Tibial artery (tissue), 4 donors: ENCODE results near the gene CCT8.

Experiments
- DNase-seq, 2 donors: peaks; one replicate each; pipeline ENCODE4 v3.0.0-alpha.2; 2019
- H3K27ac ChIP-seq, 2 donors: fragments of 200-600 bp; sonication (generic) in 1 of 2; 1 replicate in 1 of 2; 2 replicates in 1 of 2; pipeline ENCODE4 v1.5.1; 2018 to 2019; ENCODE audit warnings: mild to moderate bottlenecking in 1 of 2
- H3K27me3 ChIP-seq, 2 donors: fragments of 200-600 bp; sonication (generic) in 1 of 2; one replicate each; pipeline versions ENCODE4 v1.5.1 to v1.6.0; 2016 to 2019
- H3K36me3 ChIP-seq, 3 donors: fragments of 200-600 bp; sonication (generic) in 2 of 3; one replicate each; pipeline ENCODE4 v1.5.1; 2016 to 2019; ENCODE audit warnings: mild to moderate bottlenecking in 2 of 3
- H3K4me1 ChIP-seq, 4 donors: fragments of 200-600 bp; sonication (generic) in 2 of 4; 1 replicate in 3 of 4; 2 replicates in 1 of 4; pipeline ENCODE4 v1.5.1; 2016 to 2019
- H3K4me3 ChIP-seq, 2 donors: fragments of 200-600 bp; sonication (generic) in 1 of 2; 1 replicate in 1 of 2; 2 replicates in 1 of 2; pipeline ENCODE4 v1.5.1; 2018 to 2019; ENCODE audit warnings: mild to moderate bottlenecking in 2 of 2
- H3K9me3 ChIP-seq, 3 donors: fragments of 200-600 bp; sonication (generic) in 1 of 3; one replicate each; pipeline ENCODE4 v1.5.1; 2016 to 2019
- CTCF ChIP-seq, 2 experiments: fragments of 200-600 bp in 1 of 2; fragments of 450-650 bp in 1 of 2; IDR thresholded peaks; one replicate each; pipeline ENCODE4 v1.5.1; 2017 to 2019; ENCODE audit warnings: antibody characterized with exemption in 2 of 2, mild to moderate bottlenecking in 1 of 2, moderate library complexity in 1 of 2
- intact Hi-C: fragments of 100-400 bp; cut with DNase I; formaldehyde crosslinking; loops from one replicate; pipeline ENCODE4 v1.15.0; 2023; ENCODE audit warnings: low total_unique reads

The CCT8 gene

GRCh38 chr21:29075706-29076466 is 2.4 kb upstream of the CCT8 start:
- H3K36me3 ChIP-seq: no peaks in the 10 kb centered on the region
- peak overlapping the region in 1 of 2 donors; percentile 56 for H3K4me3 ChIP-seq
- peak overlapping the region; percentile 85 to 89 for H3K27ac ChIP-seq
- H3K4me1 ChIP-seq: peaks cover 0 to 40% (median 19%) of the 10 kb centered on the region in 4 donors
- H3K9me3 ChIP-seq: no peaks in the 10 kb centered on the region
- TF ChIP-seq CTCF (IDR thresholded peaks at IDR 0.05): no peak
- intact Hi-C loops: no loop called here
- H3K27me3 ChIP-seq: no peaks in the 10 kb centered on the region
- no peak for DNase-seq

GRCh38 chr21:29074783-29075182 is 1.3 kb upstream of the CCT8 start:
- intact Hi-C loops: no loop called here

GRCh38 chr21:29074007-29074376 is 544 bp upstream of the CCT8 start:
- Histone ChIP-seq H3K4me1 (peaks cover 0 to 40% (median 24%) of the 10 kb centered on the region in 4 donors), H3K9me3 (no peaks in the 10 kb centered on the region), H3K4me3 (peak overlapping the region; percentile 84 to 86), H3K36me3 (peaks cover under 1 to 5% (median 1%) of the 10 kb centered on the region in 3 donors), H3K27ac (peak overlapping the region; percentile 90 to 94), H3K27me3 (no peaks in the 10 kb centered on the region)
- TF ChIP-seq CTCF (IDR thresholded peaks at IDR 0.05): no peak
- DNase-seq: no peak
- intact Hi-C loops: no loop called here

More at GRCh38 chr21:29074783-29075182, 1.3 kb upstream of the CCT8 start:
- Histone ChIP-seq H3K36me3 (no peaks in the 10 kb centered on the region), H3K27me3 (no peaks in the 10 kb centered on the region), H3K9me3 (no peaks in the 10 kb centered on the region), H3K4me3 (no peak overlapping the region), H3K4me1 (peaks cover 0 to 43% (median 24%) of the 10 kb centered on the region in 4 donors), H3K27ac (no peak overlapping the region)
- no peak for DNase-seq
- no peak for TF ChIP-seq CTCF (IDR thresholded peaks at IDR 0.05)

GRCh38 chr21:29072873-29073221 is 601 bp downstream of the CCT8 start:
- Histone ChIP-seq H3K36me3 (peaks cover 9 to 17% (median 10%) of the 10 kb centered on the region in 3 donors), H3K4me1 (peaks cover 0 to 32% (median 22%) of the 10 kb centered on the region in 4 donors), H3K27me3 (no peaks in the 10 kb centered on the region), H3K27ac (peak overlapping the region; percentile 90 to 94), H3K4me3 (peak overlapping the region; percentile 84 to 86), H3K9me3 (no peaks in the 10 kb centered on the region)
- intact Hi-C loops: no loop called here
- TF ChIP-seq CTCF (IDR thresholded peaks at IDR 0.05): no peak
- no peak for DNase-seq

GRCh38 chr21:29064850-29065481 is 8.5 kb downstream of the CCT8 start:
- Histone ChIP-seq H3K36me3 (peaks cover 86 to 95% (median 88%) of the 10 kb centered on the region in 3 donors), H3K27me3 (no peaks in the 10 kb centered on the region), H3K4me1 (peaks cover 0 to 11% (median 4%) of the 10 kb centered on the region in 4 donors), H3K9me3 (no peaks in the 10 kb centered on the region), H3K4me3 (no peak overlapping the region), H3K27ac (peak overlapping the region in 1 of 2 donors; percentile 7)
- intact Hi-C loops: loop anchor here (10.0 kb wide), 1 partner anchor 60 kb away; no protein-coding TSS in a partner anchor
- no peak for DNase-seq
- TF ChIP-seq CTCF (IDR thresholded peaks at IDR 0.05): no peak
